H1 (cell line): ENCODE results near the gene C1QL1. TPM values are rescaled to one million over a fixed set of nuclear protein-coding genes. Genes with fewer than 3 reads are reported as not detected.

Source experiments
- CTCF ChIA-PET: fragments of 300-600 bp; sonication (Branson Sonifier 250); formaldehyde crosslinking; loops from one replicate; lab custom pipeline; 2021; ENCODE audit not compliant: partially characterized antibody; lab: Charles Lee
- POLR2A ChIA-PET: fragments of 300-600 bp; sonication (Branson Sonifier 250); formaldehyde crosslinking; loops from one replicate; lab custom pipeline; 2021; ENCODE audit warnings: inconsistent platforms; ENCODE audit not compliant: partially characterized antibody; lab: Charles Lee
- DNase-seq, 2 experiments: peaks; one replicate each; pipeline versions ENCODE4 v3.0.0 to v3.0.0-alpha.2; 2010 to 2022; ENCODE audit warnings: low spot score in 2 of 2, low read depth in 1 of 2, mixed read lengths in 1 of 2
- FAIRE-seq: peaks from 2 replicates; lab custom pipeline; 2011; peaks lifted over from hg19 to GRCh38; lab: Jason Lieb, UNC
- H2AFZ ChIP-seq: 2 replicates; pipeline ENCODE4 v1.8.1; 2012; ENCODE audit warnings: low read length, inconsistent platforms
- H2AK5ac ChIP-seq: 2 replicates; pipeline ENCODE4 v1.6.1; 2013; ENCODE audit warnings: low read depth, low read length
- H2BK120ac ChIP-seq: replicated peaks from 2 replicates; pipeline ENCODE3; 2013; ENCODE audit warnings: low read depth, low read length, inconsistent platforms
- H2BK12ac ChIP-seq: 2 replicates; pipeline ENCODE4 v1.6.1; 2013; ENCODE audit warnings: low read depth, low read length
- H2BK15ac ChIP-seq: 2 replicates; pipeline ENCODE4 v1.6.1; 2013; ENCODE audit warnings: low read length
- H2BK20ac ChIP-seq: 2 replicates; pipeline ENCODE4 v1.6.1; 2013; ENCODE audit warnings: low read length
- H2BK5ac ChIP-seq: 2 replicates; pipeline ENCODE4 v1.6.1; 2013; ENCODE audit warnings: low read depth, low read length
- H3K14ac ChIP-seq: 2 replicates; pipeline ENCODE4 v1.6.1; 2013; ENCODE audit warnings: inconsistent platforms; ENCODE audit not compliant: insufficient read length
- H3K18ac ChIP-seq: 2 replicates; pipeline ENCODE4 v1.6.1; 2013; ENCODE audit warnings: low read length; ENCODE audit errors: extremely low read depth
- H3K23ac ChIP-seq: 2 replicates; pipeline ENCODE4 v1.6.1; 2013; ENCODE audit warnings: inconsistent platforms; ENCODE audit not compliant: insufficient read length
- H3K23me2 ChIP-seq: 2 replicates; pipeline ENCODE4 v1.6.1; 2013; ENCODE audit warnings: low read depth, low read length
- H3K27ac ChIP-seq: 2 replicates; pipeline ENCODE4 v1.6.1; 2011; ENCODE audit warnings: low read depth, low read length, inconsistent platforms
- H3K27me3 ChIP-seq, 4 experiments: replicated peaks in 1 of 4; 1 replicate in 1 of 4; 2 replicates in 3 of 4; pipeline versions ENCODE4 v1.6.1 to v1.8.1; 2011 to 2013; ENCODE audit warnings: low read length in 3 of 4, mild to moderate bottlenecking in 3 of 4, inconsistent platforms in 2 of 4, mixed read lengths in 2 of 4, moderate library complexity in 1 of 4; ENCODE audit not compliant: control insufficient read depth in 3 of 4, insufficient read depth in 3 of 4; ENCODE audit errors: extremely low read depth in 1 of 4
- H3K36me3 ChIP-seq, 4 experiments: 2 replicates each; pipeline versions ENCODE4 v1.6.1 to v1.8.1; 2011 to 2013; ENCODE audit warnings: mild to moderate bottlenecking in 4 of 4, low read length in 3 of 4, moderate library complexity in 2 of 4, control low read depth in 1 of 4, inconsistent platforms in 1 of 4; ENCODE audit not compliant: insufficient read depth in 4 of 4, control insufficient read depth in 2 of 4
- H3K4ac ChIP-seq: replicated peaks from 2 replicates; pipeline ENCODE3; 2013; ENCODE audit warnings: low read length, low read depth, mixed read lengths, inconsistent platforms; ENCODE audit not compliant: insufficient read length
- H3K4me1 ChIP-seq, 4 experiments: replicated peaks in 1 of 4; 1 replicate in 1 of 4; 2 replicates in 3 of 4; pipeline versions ENCODE4 v1.6.1 to v1.8.1; 2011 to 2013; ENCODE audit warnings: low read length in 3 of 4, inconsistent platforms in 2 of 4, mixed read lengths in 1 of 4; ENCODE audit not compliant: insufficient read depth in 4 of 4, control insufficient read depth in 3 of 4
- H3K4me2 ChIP-seq, 2 experiments: 2 replicates each; pipeline versions ENCODE4 v1.6.1 to v1.8.1; 2011 to 2013; ENCODE audit warnings: low read depth in 2 of 2, low read length in 2 of 2, control low read depth in 1 of 2, inconsistent platforms in 1 of 2, mild to moderate bottlenecking in 1 of 2; ENCODE audit not compliant: insufficient read depth in 1 of 2
- H3K4me3 ChIP-seq, 4 experiments: fragments of 200-600, 300-600 bp in 1 of 4; sonication (generic), shearing (Covaris generic), sonication (Bioruptor Twin) in 1 of 4; 2 replicates each; pipeline versions ENCODE4 v1.5.1 to v1.8.1; 2011 to 2016; ENCODE audit warnings: low read length in 4 of 4, low read depth in 3 of 4, control low read depth in 2 of 4, inconsistent platforms in 2 of 4, mild to moderate bottlenecking in 2 of 4, mixed read lengths in 1 of 4, moderate library complexity in 1 of 4; ENCODE audit not compliant: insufficient read depth in 2 of 4; ENCODE audit errors: extremely low read depth in 1 of 4
- H3K56ac ChIP-seq: replicated peaks from 2 replicates; pipeline ENCODE3; 2013; ENCODE audit warnings: low read depth, mild to moderate bottlenecking, mixed read lengths, low read length, inconsistent platforms; ENCODE audit not compliant: insufficient read length
- H3K79me1 ChIP-seq: 2 replicates; pipeline ENCODE4 v1.6.1; 2013; ENCODE audit warnings: low read depth, low read length, control low read depth
- H3K79me2 ChIP-seq, 2 experiments: 2 replicates each; pipeline versions ENCODE4 v1.6.1 to v1.8.1; 2012 to 2013; ENCODE audit warnings: low read length in 2 of 2, mild to moderate bottlenecking in 2 of 2, inconsistent platforms in 1 of 2; ENCODE audit not compliant: insufficient read depth in 2 of 2, control insufficient read depth in 1 of 2
- H3K9ac ChIP-seq, 4 experiments: replicated peaks in 1 of 4; 1 replicate in 1 of 4; 2 replicates in 3 of 4; pipeline versions ENCODE4 v1.6.1 to v1.8.1; 2011 to 2013; ENCODE audit warnings: low read depth in 3 of 4, low read length in 3 of 4, control low read depth in 2 of 4, mild to moderate bottlenecking in 2 of 4, moderate library complexity in 2 of 4, inconsistent platforms in 1 of 4; ENCODE audit errors: extremely low read depth in 1 of 4
- H3K9me3 ChIP-seq, 2 experiments: 2 replicates each; pipeline versions ENCODE4 v1.6.1 to v1.8.1; 2012 to 2013; ENCODE audit warnings: mild to moderate bottlenecking in 2 of 2, moderate library complexity in 2 of 2, control low read depth in 1 of 2, inconsistent platforms in 1 of 2, low read depth in 1 of 2, low read length in 1 of 2, mixed read lengths in 1 of 2; ENCODE audit not compliant: insufficient read depth in 2 of 2
- H4K20me1 ChIP-seq, 2 experiments: replicated peaks in 1 of 2; 2 replicates each; pipeline versions ENCODE3 to v1.8.1; 2011 to 2013; ENCODE audit warnings: inconsistent platforms in 2 of 2, low read length in 2 of 2, mild to moderate bottlenecking in 1 of 2; ENCODE audit not compliant: insufficient read depth in 2 of 2, control insufficient read depth in 1 of 2
- H4K5ac ChIP-seq: 2 replicates; pipeline ENCODE4 v1.6.1; 2013; ENCODE audit warnings: low read length, low read depth, mixed read lengths, inconsistent platforms; ENCODE audit not compliant: insufficient read length
- H4K8ac ChIP-seq: 2 replicates; pipeline ENCODE4 v1.8.0; 2013; ENCODE audit warnings: mild to moderate bottlenecking, moderate library complexity, low read length, inconsistent platforms; ENCODE audit not compliant: insufficient read depth; ENCODE audit errors: extremely low read depth
- H4K91ac ChIP-seq: replicated peaks from 2 replicates; pipeline ENCODE3; 2013; ENCODE audit warnings: low read length, mixed read lengths, inconsistent platforms; ENCODE audit not compliant: insufficient read length
- BRCA1 ChIP-seq: IDR thresholded peaks from 2 replicates; pipeline ENCODE4 v1.6.1; 2012; ENCODE audit warnings: low read depth, low read length, improper control_type of control experiment
- EZH2 ChIP-seq: fragments of 200-600 bp; sonication (generic); IDR thresholded peaks from 2 replicates; pipeline ENCODE4 v1.7.1; 2012; ENCODE audit warnings: low read depth, mild to moderate bottlenecking, moderate library complexity, low read length, inconsistent platforms; ENCODE audit not compliant: severe bottlenecking
- HDAC6 ChIP-seq: IDR thresholded peaks from one replicate; pipeline ENCODE4 v1.7.1; 2012; ENCODE audit warnings: low read depth, mild to moderate bottlenecking, inconsistent platforms, low read length, moderate library complexity
- KDM1A ChIP-seq: fragments of 200-600, 300-600 bp; sonication (generic); IDR thresholded peaks from 2 replicates; pipeline ENCODE4 v1.7.1; 2016; ENCODE audit warnings: mild to moderate bottlenecking, low read length, borderline replicate concordance
- WGBS, 2 experiments: shearing (Covaris generic) in 1 of 2; methylation state at CpG; one replicate each; pipeline versions ENCODE4 v1.1.6 to v1.1.7; 2013 to 2015; ENCODE audit warnings: low lambda C conversion rate in 2 of 2, mixed read lengths in 2 of 2, inconsistent platforms in 1 of 2, low coverage in 1 of 2, missing lambda C conversion rate in 1 of 2; ENCODE audit not compliant: insufficient replicate concordance in 2 of 2, insufficient coverage in 1 of 2, insufficient read length in 1 of 2; ENCODE audit errors: extremely low coverage in 1 of 2, missing lambda C conversion rate in 1 of 2; 5-methylcytosine and 5-hydroxymethylcytosine counted together
- polyA plus RNA-seq, 7 experiments: library from polyadenylated mRNA; depleted of rRNA in 3 of 7; stranded (reverse) in 5 of 7; unstranded in 2 of 7; fragments of >200 nt in 5 of 7; fragments of 200-250 nt in 2 of 7; gene quantifications; 1 replicate in 5 of 7; 2 replicates in 1 of 7; 4 replicates in 1 of 7; pipeline versions ENCODE4 v1.2.1 to v1.2.3, GENCODE V29; 2011 to 2013; ENCODE audit warnings: missing spikeins in 2 of 7, mixed read lengths in 2 of 7
- total RNA-seq: library from RNA; stranded (reverse); fragmentation: NEBNext Ultra II Directional; extraction: Animal tissue kit (Norgen Biotek cat#: 25700); gene quantifications from 2 replicates; pipeline ENCODE4 v1.2.1, GENCODE V29; 2021

C1QL1 gene
- total and polyA plus RNA-seq, 2 of the 8 experiments (the other 6 are each of a cell fraction or from before 2014, with no cell fraction given), result 7.6 to 10.5 TPM

GRCh38 chr17:44926821-44927525 is 41.1 kb downstream of the C1QL1 start:
- Histone ChIP-seq H3K36me3 (peaks cover 20 to 52% (median 45%) of the 10 kb centered on the region in 4 experiments), H2BK20ac (no peak overlapping the region), H2BK12ac (no peak overlapping the region), H3K14ac (no peak overlapping the region), H3K4ac (no peak overlapping the region), H4K91ac (no peak overlapping the region), H2AK5ac (no peak overlapping the region), H4K20me1 (peaks cover 0 to 2% of the 10 kb centered on the region in 2 experiments), H3K4me1 (no peaks in the 10 kb centered on the region; a peak in 4 of 7 replicates), H3K23ac (no peak overlapping the region), H3K56ac (no peak overlapping the region), H3K18ac (no peak overlapping the region), H2BK5ac (no peak overlapping the region), H2BK120ac (no peak overlapping the region), H3K23me2 (no peaks in the 10 kb centered on the region), H3K4me2 (no peak overlapping the region), H3K9ac (no peak overlapping the region), H3K4me3 (no peak overlapping the region), H2AFZ (no peak overlapping the region), H4K5ac (no peak overlapping the region), H2BK15ac (no peak overlapping the region), H3K9me3 (no peaks in the 10 kb centered on the region), H3K27me3 (no peaks in the 10 kb centered on the region), H3K79me1 (no peaks in the 10 kb centered on the region), H3K27ac (no peak overlapping the region), H3K79me2 (no peaks in the 10 kb centered on the region), H4K8ac (no peak overlapping the region)
- ChIA-PET POLR2A (interaction anchor here (1.5 to 2.0 kb wide), 3 partner anchors 9 to 28 kb away, joined by 5 to 7 read pairs (median 6); partner anchors contain the start of gene EFTUD2), CTCF (interaction anchor here (0.6 to 13.0 kb wide), 12 partner anchors 9 to 172 kb away, joined by 3 to 243 read pairs (median 4); no protein-coding TSS in a partner anchor)
- TF ChIP-seq HDAC6, result no peak
- TF ChIP-seq EZH2, result no peak
- no peak for TF ChIP-seq KDM1A
- TF ChIP-seq BRCA1, result no peak
- DNase-seq (no peak), FAIRE-seq (no peak)
- 92% methylated on average over 15 of the region's 15 CpGs; no CpG with 5 or more reads in 1 of the 2 experiments for WGBS, 2 experiments
